ENCODE measurements around the gene GRAMD2B.

DNA sequence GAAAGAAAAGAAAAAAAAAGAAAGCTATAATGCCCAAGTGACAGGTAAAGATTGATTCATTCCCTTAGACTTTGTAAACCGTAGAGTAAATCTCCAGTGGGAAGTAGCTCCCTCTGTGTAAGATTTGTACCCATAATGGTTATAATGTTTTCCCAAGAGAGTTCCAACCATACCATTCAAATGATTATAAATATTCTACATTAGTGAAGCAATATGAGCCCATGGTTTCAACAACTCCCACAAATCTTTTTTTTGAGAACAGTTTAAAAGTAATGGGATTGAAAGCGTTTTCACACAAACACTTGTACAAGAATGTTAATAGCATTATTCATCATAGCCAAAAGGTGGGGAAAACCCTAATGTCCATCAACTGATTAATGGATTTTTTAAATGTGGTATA is 58.0 kb downstream of the GRAMD2B start:
- no peak for TF ChIP-seq SP1 (IDR thresholded peaks at IDR 0.05; ENCODE audit: low read depth)
- TF ChIP-seq EZH2 (IDR thresholded peaks at IDR 0.05), result no peak
- no peak for TF ChIP-seq CBX3 (IDR thresholded peaks at IDR 0.05; ENCODE audit: low read depth)
